OCI-LY1 (cell line): ENCODE measurements around the gene MOB1B.

ENCODE experiments used
- H2AFZ ChIP-seq: fragments of 200-600 bp; sonication (generic), shearing (Covaris generic); 2 replicates; pipeline ENCODE4 v1.6.0; 2014; ENCODE audit warnings: antibody characterized with exemption, mild to moderate bottlenecking, low read length
- H3F3A ChIP-seq: fragments of 200-600 bp; sonication (generic), shearing (Covaris generic); 2 replicates; pipeline ENCODE4 v1.6.0; 2014; ENCODE audit warnings: mild to moderate bottlenecking, antibody characterized with exemption, low read length, moderate library complexity; ENCODE audit not compliant: insufficient read depth
- H3K27ac ChIP-seq: fragments of 200-600 bp; sonication (generic); 2 replicates; pipeline ENCODE4 v1.5.1; 2014; ENCODE audit warnings: low read length, mixed run types, mild to moderate bottlenecking, low read depth; ENCODE audit not compliant: poor library complexity, severe bottlenecking
- H3K27me3 ChIP-seq: fragments of 200-600 bp; sonication (generic); 2 replicates; pipeline ENCODE4 v1.6.0; 2014; ENCODE audit warnings: antibody characterized with exemption, mild to moderate bottlenecking, low read length, moderate library complexity; ENCODE audit not compliant: insufficient read depth
- H3K36me3 ChIP-seq: fragments of 200-600 bp; sonication (generic); 2 replicates; pipeline ENCODE4 v1.6.1; 2014; ENCODE audit warnings: mild to moderate bottlenecking, antibody characterized with exemption, low read length, moderate library complexity, mixed read lengths; ENCODE audit not compliant: insufficient read depth
- H3K4me1 ChIP-seq: fragments of 200-600 bp; sonication (generic); 2 replicates; pipeline ENCODE4 v1.5.1; 2014; ENCODE audit warnings: mild to moderate bottlenecking, low read length, moderate library complexity; ENCODE audit not compliant: insufficient read depth, severe bottlenecking
- H3K4me2 ChIP-seq: fragments of 200-600 bp; sonication (generic), shearing (Covaris generic); 2 replicates; pipeline ENCODE4 v1.6.1; 2014; ENCODE audit warnings: low read length
- H3K4me3 ChIP-seq: fragments of 200-600 bp; sonication (generic); 2 replicates; pipeline ENCODE4 v1.5.1; 2014; ENCODE audit warnings: low read length, low read depth, mild to moderate bottlenecking, mixed read lengths; ENCODE audit not compliant: poor library complexity, severe bottlenecking
- H3K79me2 ChIP-seq: fragments of 200-600 bp; shearing (Covaris generic); 2 replicates; pipeline ENCODE4 v1.6.1; 2016; ENCODE audit warnings: mixed run types, low read length, mixed read lengths; ENCODE audit not compliant: insufficient read depth
- H3K9ac ChIP-seq: fragments of 200-600 bp; sonication (generic), shearing (Covaris generic); 2 replicates; pipeline ENCODE4 v1.6.1; 2014; ENCODE audit warnings: mild to moderate bottlenecking, low read length, mixed read lengths
- H3K9me2 ChIP-seq: fragments of 200-600 bp; sonication (generic), shearing (Covaris generic); 2 replicates; pipeline ENCODE4 v1.6.1; 2014; ENCODE audit warnings: low read depth, mild to moderate bottlenecking, low read length, mixed read lengths
- H3K9me3 ChIP-seq: fragments of 200-600 bp; shearing (Covaris generic); 2 replicates; pipeline ENCODE4 v1.6.1; 2014; ENCODE audit warnings: low read length, mixed read lengths
- H4K20me1 ChIP-seq: fragments of 200-600 bp; sonication (generic), shearing (Covaris generic); 2 replicates; pipeline ENCODE4 v1.6.0; 2016; ENCODE audit warnings: mild to moderate bottlenecking, low read length; ENCODE audit not compliant: insufficient read depth
- EZH2 ChIP-seq: fragments of 200-600 bp; sonication (generic), shearing (Covaris generic); IDR thresholded peaks from 2 replicates; pipeline ENCODE4 v1.8.0; 2017; ENCODE audit warnings: borderline replicate concordance, mixed run types, mild to moderate bottlenecking, antibody characterized with exemption, low read length, moderate library complexity, mixed read lengths
- TF ChIP-seq, protein P1 (sequence below): fragments of 200-600 bp; sonication (generic), shearing (Covaris generic); IDR thresholded peaks from 2 replicates; pipeline ENCODE4 v1.5.1; 2017; ENCODE audit warnings: mild to moderate bottlenecking, antibody characterized with exemption, low read length, moderate library complexity, mixed read lengths

MOB1B gene

DNA sequence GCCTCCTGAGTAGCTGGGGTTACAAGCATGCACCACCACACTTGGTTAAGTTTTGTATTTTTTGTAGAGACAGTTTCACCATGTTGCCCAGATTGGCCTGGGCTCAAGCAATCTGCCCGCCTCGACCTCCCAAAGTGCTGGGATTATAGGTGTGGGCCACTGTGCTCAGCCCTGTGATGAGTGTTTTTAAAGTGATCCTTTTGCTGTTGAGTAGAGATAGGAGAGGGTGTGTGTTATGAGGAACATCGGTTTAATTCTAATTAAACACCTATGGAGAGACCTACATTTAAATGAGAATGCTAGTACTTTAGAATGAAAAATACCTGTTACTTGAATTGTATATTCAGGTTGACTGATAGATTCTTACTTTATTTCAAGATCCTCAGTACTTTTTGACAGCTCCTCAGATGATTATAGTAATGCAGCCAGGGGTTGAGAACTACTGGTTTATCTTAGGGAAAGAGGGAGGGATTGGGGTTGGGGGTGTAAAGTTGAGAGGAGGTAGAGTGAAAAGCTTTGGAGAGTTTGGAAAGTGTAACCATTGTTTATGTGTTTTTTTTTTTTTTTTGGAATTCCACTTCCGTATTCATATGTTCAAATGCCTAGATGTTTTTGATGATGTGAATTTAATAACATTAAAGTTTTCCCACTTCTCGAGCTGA is 54.5 kb downstream of the MOB1B start:
- Histone ChIP-seq H4K20me1 (no peaks in the 10 kb centered on the region), H3K4me1 (no peaks in the 10 kb centered on the region), H2AFZ (no peak overlapping the region), H3K27ac (no peak overlapping the region), H3K27me3 (no peaks in the 10 kb centered on the region), H3K9me3 (no peaks in the 10 kb centered on the region), H3K36me3 (peaks cover 29% of the 10 kb centered on the region), H3K9me2 (no peaks in the 10 kb centered on the region), H3K79me2 (peaks cover 10% of the 10 kb centered on the region; the same call in 1 of the 2 replicates), H3K4me3 (no peak overlapping the region), H3K4me2 (no peak overlapping the region), H3K9ac (no peak overlapping the region), H3F3A (no peaks in the 10 kb centered on the region; the same call in 1 of the 2 replicates)
- TF ChIP-seq, protein P1, sequence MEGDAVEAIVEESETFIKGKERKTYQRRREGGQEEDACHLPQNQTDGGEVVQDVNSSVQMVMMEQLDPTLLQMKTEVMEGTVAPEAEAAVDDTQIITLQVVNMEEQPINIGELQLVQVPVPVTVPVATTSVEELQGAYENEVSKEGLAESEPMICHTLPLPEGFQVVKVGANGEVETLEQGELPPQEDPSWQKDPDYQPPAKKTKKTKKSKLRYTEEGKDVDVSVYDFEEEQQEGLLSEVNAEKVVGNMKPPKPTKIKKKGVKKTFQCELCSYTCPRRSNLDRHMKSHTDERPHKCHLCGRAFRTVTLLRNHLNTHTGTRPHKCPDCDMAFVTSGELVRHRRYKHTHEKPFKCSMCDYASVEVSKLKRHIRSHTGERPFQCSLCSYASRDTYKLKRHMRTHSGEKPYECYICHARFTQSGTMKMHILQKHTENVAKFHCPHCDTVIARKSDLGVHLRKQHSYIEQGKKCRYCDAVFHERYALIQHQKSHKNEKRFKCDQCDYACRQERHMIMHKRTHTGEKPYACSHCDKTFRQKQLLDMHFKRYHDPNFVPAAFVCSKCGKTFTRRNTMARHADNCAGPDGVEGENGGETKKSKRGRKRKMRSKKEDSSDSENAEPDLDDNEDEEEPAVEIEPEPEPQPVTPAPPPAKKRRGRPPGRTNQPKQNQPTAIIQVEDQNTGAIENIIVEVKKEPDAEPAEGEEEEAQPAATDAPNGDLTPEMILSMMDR = no peak
- TF ChIP-seq EZH2 = no peak

DNA sequence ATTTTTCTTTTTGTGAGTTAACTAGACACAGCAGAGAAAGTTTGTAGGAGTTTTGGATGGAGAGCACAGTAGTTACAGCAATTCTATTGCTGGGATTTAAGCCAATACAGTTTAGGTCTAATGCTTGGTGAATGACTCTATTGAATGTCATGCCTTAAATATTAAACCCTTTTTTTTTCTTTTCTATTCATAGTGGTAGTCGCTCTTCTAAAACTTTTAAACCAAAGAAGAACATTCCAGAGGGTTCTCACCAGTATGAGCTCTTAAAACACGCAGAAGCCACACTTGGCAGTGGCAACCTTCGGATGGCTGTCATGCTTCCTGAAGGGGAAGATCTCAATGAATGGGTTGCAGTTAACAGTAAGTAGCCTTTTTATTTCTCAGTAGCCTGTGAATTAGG is 56.5 kb downstream of the MOB1B start:
- TF ChIP-seq, protein P1 = no peak
- TF ChIP-seq EZH2 = no peak
- no peak overlapping the region for H2AFZ ChIP-seq
- H3K4me2 ChIP-seq = no peak overlapping the region
- peaks cover 5% of the 10 kb centered on the region; the same call in 1 of the 2 replicates for H3K79me2 ChIP-seq
- no peaks in the 10 kb centered on the region; the same call in 1 of the 2 replicates for H3F3A ChIP-seq
- H3K9me2 ChIP-seq = no peaks in the 10 kb centered on the region
- no peaks in the 10 kb centered on the region for H3K27me3 ChIP-seq
- H3K9ac ChIP-seq = no peak overlapping the region
- H3K9me3 ChIP-seq = no peaks in the 10 kb centered on the region
- no peak overlapping the region for H3K4me3 ChIP-seq
- no peak overlapping the region for H3K27ac ChIP-seq
- H3K36me3 ChIP-seq = peaks cover 34% of the 10 kb centered on the region
- H3K4me1 ChIP-seq = no peaks in the 10 kb centered on the region
- H4K20me1 ChIP-seq = no peaks in the 10 kb centered on the region

DNA sequence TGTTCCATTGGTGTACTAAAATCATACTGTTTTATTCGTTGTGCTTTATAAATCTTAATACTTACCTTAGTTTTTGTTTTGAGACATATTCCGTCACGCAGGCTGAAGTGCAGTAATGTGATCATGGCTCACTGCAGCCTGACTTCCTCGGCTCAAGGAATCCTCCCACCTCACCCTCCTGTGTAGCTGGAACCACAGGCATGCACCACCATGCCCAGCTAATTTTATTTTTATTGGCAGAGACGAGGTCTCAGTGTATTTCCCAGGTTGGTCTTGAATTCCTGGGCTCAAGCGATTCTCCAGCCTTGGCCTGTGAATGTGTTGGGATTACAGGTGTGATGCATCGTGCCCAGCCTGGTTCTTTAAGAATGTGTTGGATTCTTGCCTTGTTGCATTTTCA is 66.9 kb downstream of the MOB1B start:
- no peaks in the 10 kb centered on the region for H3K79me2 ChIP-seq
- no peaks in the 10 kb centered on the region for H3F3A ChIP-seq
- no peak overlapping the region for H3K9ac ChIP-seq
- no peak overlapping the region for H2AFZ ChIP-seq
- H3K4me3 ChIP-seq = no peak overlapping the region
- peaks cover 18% of the 10 kb centered on the region for H3K4me1 ChIP-seq
- no peaks in the 10 kb centered on the region for H4K20me1 ChIP-seq
- TF ChIP-seq, protein P1 = no peak
- TF ChIP-seq EZH2 = no peak
- no peak overlapping the region for H3K4me2 ChIP-seq
- peaks cover 33% of the 10 kb centered on the region; the same call in 1 of the 2 replicates for H3K36me3 ChIP-seq
- no peaks in the 10 kb centered on the region for H3K9me2 ChIP-seq
- H3K9me3 ChIP-seq = no peaks in the 10 kb centered on the region
- H3K27me3 ChIP-seq = no peaks in the 10 kb centered on the region
- H3K27ac ChIP-seq = no peak overlapping the region
